Mesothelial cell of epicardium (in vitro differentiated cells): Measurements from ENCODE around the gene RERE. TPM values are rescaled to one million over a fixed set of nuclear protein-coding genes. Genes with fewer than 3 reads are reported as not detected.
A peak's percentile ranks its signal among the peaks of the same experiment; 100 is the strongest.

Source experiments
- DNase-seq, 2 experiments: peaks; one replicate each; pipeline ENCODE4 v3.0.0; 2021; ENCODE audit warnings: low spot score in 2 of 2; ENCODE audit not compliant: unreplicated experiment in 2 of 2
- H3K27ac Mint-ChIP-seq: 2 replicates; pipeline ENCODE4 v1.8.0; 2021; ENCODE audit warnings: mixed read lengths
- H3K27me3 Mint-ChIP-seq: 2 replicates; pipeline ENCODE4 v1.8.0; 2021; ENCODE audit warnings: low read depth, mixed read lengths
- H3K36me3 Mint-ChIP-seq: 2 replicates; pipeline ENCODE4 v1.8.0; 2021; ENCODE audit warnings: mixed read lengths
- H3K4me1 Mint-ChIP-seq: 2 replicates; pipeline ENCODE4 v1.8.0; 2021; ENCODE audit warnings: mixed read lengths
- H3K4me3 Mint-ChIP-seq: 2 replicates; pipeline ENCODE4 v1.8.0; 2021; ENCODE audit warnings: mild to moderate bottlenecking, moderate library complexity, mixed read lengths
- H3K9me3 Mint-ChIP-seq: 2 replicates; pipeline ENCODE4 v1.8.0; 2021; ENCODE audit warnings: mixed read lengths
- total RNA-seq: library from RNA; stranded (reverse); gene quantifications from 3 replicates; pipeline ENCODE4 v1.2.1, GENCODE V29; 2021
- TF ChIP-seq, protein P1 (sequence below): fragments of 200-600 bp; sonication (generic); IDR thresholded peaks from one replicate; pipeline ENCODE4 v1.5.0; 2021; ENCODE audit warnings: antibody characterized with exemption; ENCODE audit not compliant: unreplicated experiment

RERE gene
- total RNA-seq, 1 donor from 2014 or later, result 187 TPM

DNA sequence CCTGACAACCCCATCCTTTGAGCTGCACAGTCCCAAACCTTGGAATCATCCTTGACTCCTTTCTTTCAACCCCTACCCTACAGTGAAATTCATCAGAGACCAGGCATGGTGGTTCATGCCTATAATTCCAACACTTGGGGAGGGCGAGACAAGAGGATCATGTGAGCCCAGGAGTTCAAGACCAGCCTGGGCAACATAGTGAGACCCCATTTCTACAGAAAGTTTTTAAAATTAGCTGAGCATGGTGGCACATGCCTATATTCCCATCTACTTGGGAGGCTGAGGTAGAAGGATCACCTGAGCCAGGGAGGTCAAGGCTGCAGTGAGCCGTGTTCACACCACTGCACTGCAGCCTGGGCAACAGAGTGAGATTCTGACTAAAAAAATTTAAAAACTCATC, 34.5 kb downstream of the RERE start:
- Mint-ChIP-seq H3K9me3 (no peaks in the 10 kb centered on the region), H3K27me3 (no peaks in the 10 kb centered on the region), H3K36me3 (peaks cover 5% of the 10 kb centered on the region), H3K4me1 (peaks cover 7% of the 10 kb centered on the region), H3K27ac (no peak overlapping the region), H3K4me3 (no peak overlapping the region)
- TF ChIP-seq, protein P1, sequence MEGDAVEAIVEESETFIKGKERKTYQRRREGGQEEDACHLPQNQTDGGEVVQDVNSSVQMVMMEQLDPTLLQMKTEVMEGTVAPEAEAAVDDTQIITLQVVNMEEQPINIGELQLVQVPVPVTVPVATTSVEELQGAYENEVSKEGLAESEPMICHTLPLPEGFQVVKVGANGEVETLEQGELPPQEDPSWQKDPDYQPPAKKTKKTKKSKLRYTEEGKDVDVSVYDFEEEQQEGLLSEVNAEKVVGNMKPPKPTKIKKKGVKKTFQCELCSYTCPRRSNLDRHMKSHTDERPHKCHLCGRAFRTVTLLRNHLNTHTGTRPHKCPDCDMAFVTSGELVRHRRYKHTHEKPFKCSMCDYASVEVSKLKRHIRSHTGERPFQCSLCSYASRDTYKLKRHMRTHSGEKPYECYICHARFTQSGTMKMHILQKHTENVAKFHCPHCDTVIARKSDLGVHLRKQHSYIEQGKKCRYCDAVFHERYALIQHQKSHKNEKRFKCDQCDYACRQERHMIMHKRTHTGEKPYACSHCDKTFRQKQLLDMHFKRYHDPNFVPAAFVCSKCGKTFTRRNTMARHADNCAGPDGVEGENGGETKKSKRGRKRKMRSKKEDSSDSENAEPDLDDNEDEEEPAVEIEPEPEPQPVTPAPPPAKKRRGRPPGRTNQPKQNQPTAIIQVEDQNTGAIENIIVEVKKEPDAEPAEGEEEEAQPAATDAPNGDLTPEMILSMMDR, result no peak
- DNase-seq, result no peak

DNA sequence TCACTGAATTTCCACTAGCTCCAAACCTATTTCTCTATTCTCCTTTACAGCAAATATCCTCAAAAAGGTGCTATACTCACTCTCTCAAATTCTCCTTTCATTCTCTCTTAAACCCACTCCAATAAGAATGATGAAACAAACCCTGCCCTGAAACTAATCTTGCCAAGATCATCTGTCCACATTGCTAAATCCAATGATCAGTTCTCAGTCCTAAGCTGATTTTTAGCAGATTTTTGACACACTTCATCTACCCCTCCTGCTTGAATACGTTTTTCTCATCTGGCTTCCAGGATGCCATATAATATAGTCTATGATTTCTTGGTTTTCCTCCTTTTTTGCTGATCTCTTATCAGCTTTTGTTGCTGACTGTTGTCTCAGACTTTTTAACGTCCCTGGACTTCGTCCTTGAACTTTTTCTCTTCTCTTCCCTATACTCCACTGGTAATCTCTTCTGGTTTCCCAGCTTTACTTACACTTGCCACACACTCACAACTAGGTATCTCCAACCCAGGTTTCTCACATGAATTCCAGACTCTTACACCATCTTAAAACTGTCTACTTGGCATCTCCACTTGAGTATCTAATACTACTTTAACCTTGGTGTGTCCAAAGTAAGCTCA, 35.3 kb downstream of the RERE start:
- H3K27ac Mint-ChIP-seq, result peak overlapping the region; percentile 4

DNA sequence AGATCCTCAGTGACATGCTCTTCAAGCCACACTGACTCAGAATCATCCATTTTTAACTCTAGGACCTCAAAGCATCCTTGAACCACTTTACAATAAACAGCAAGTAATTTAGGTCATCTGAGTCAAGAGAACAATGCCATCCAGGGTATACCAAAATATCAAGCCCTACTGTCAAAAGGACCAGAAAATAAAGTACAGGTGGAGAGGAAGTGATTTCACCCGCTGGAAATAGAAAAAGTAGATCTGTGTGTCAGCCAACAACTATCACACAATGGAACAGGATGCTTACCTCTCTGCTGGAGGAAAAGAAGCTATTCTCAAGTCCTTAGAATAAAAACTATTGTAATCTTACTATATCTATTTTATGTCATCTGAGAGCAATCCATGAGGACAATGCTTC, 37.0 kb downstream of the RERE start:
- Mint-ChIP-seq H3K4me3 (no peak overlapping the region), H3K27ac (no peak overlapping the region), H3K27me3 (no peaks in the 10 kb centered on the region), H3K9me3 (no peaks in the 10 kb centered on the region), H3K36me3 (no peaks in the 10 kb centered on the region), H3K4me1 (peaks cover 5% of the 10 kb centered on the region)
- DNase-seq, result no peak
- TF ChIP-seq, protein P1, result no peak

More for the DNA sequence above, 35.3 kb downstream of the RERE start:
- no peaks in the 10 kb centered on the region for H3K27me3 Mint-ChIP-seq
- no peaks in the 10 kb centered on the region for H3K9me3 Mint-ChIP-seq
- TF ChIP-seq, protein P1, result no peak
- peaks cover 7% of the 10 kb centered on the region for H3K4me1 Mint-ChIP-seq
- H3K4me3 Mint-ChIP-seq, result no peak overlapping the region
- DNase-seq, result no peak
- peaks cover 3% of the 10 kb centered on the region for H3K36me3 Mint-ChIP-seq

DNA sequence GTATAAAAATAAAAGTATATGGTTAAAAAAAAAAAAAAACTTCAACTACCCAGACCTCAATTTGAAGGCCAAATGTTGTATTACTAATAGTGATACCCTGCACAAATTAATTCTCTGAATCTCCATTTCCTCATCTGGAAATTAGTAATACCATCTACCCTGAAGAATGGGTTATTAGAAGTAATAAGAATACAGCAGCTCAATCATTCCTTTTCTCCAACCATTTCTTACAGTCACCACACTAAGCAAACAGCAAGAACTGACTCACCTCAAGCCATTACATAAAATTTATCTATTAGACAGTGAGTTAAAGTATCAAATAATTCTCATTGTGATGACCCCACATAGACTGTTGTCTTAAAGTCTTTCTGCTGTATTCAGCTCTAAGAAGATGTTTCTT, 39.6 kb downstream of the RERE start:
- DNase-seq, result no peak
- Mint-ChIP-seq H3K27ac (no peak overlapping the region), H3K4me3 (no peak overlapping the region), H3K9me3 (no peaks in the 10 kb centered on the region), H3K36me3 (peaks cover 2% of the 10 kb centered on the region), H3K4me1 (peaks cover 5% of the 10 kb centered on the region), H3K27me3 (no peaks in the 10 kb centered on the region)
- TF ChIP-seq, protein P1, result no peak

DNA sequence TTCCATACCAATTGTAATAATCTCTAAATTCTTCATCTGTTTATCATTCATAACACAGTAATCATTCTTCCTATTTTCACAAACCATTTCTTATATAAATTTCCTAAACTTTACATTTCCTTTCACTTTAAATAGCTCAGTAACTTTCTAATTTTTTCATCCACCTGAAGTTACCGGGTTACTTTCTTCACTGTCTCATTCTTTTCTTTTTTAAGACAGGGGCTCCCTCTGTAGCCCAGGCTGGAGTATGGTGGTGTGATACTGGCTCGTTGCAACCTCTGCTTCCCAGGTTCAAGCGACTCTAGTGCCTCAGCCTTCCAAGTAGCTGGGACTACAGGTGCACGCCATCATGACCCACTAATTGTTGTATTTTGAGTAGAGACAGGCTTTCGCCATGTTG, 41.3 kb downstream of the RERE start:
- H3K4me1 Mint-ChIP-seq, result no peaks in the 10 kb centered on the region

More for the DNA sequence above, 41.3 kb downstream of the RERE start:
- no peak overlapping the region for H3K4me3 Mint-ChIP-seq
- DNase-seq, result no peak
- H3K36me3 Mint-ChIP-seq, result peaks cover 2% of the 10 kb centered on the region
- TF ChIP-seq, protein P1, result no peak
- no peak overlapping the region for H3K27ac Mint-ChIP-seq
- no peaks in the 10 kb centered on the region for H3K27me3 Mint-ChIP-seq
- no peaks in the 10 kb centered on the region for H3K9me3 Mint-ChIP-seq
